Smooth muscle cell (in vitro differentiated cells): ENCODE data around the gene SFXN3. TPM values are rescaled to one million over a fixed set of nuclear protein-coding genes. Genes with fewer than 3 reads are reported as not detected.

Experiments used
- DNase-seq: peaks from one replicate; lab custom pipeline; 2025; ENCODE audit not compliant: unreplicated experiment; lab: John Stamatoyannopoulos, UW
- H2AFZ ChIP-seq: fragments of 200-600 bp; sonication (generic); 2 replicates; pipeline ENCODE4 v1.6.0; 2016; ENCODE audit warnings: antibody characterized with exemption, low read depth, mild to moderate bottlenecking
- H3F3A ChIP-seq: fragments of 200-600 bp; sonication (generic); 2 replicates; pipeline ENCODE4 v1.6.0; 2017; ENCODE audit warnings: antibody characterized with exemption, low read depth
- H3K27ac ChIP-seq: fragments of 200-600 bp; sonication (generic); 2 replicates; pipeline ENCODE4 v1.5.1; 2016; ENCODE audit warnings: low read depth, mild to moderate bottlenecking
- H3K27me3 ChIP-seq: fragments of 200-600 bp; sonication (generic); 2 replicates; pipeline ENCODE4 v1.6.1; 2016; ENCODE audit warnings: low read depth, mild to moderate bottlenecking
- H3K36me3 ChIP-seq: fragments of 200-600 bp; sonication (generic); 2 replicates; pipeline ENCODE4 v1.5.1; 2016; ENCODE audit warnings: low read depth
- H3K4me1 ChIP-seq: fragments of 200-600 bp; sonication (generic); 2 replicates; pipeline ENCODE4 v1.5.1; 2016; ENCODE audit warnings: low read depth
- H3K4me2 ChIP-seq: fragments of 200-600 bp; sonication (generic); 2 replicates; pipeline ENCODE4 v1.6.0; 2016; ENCODE audit warnings: mild to moderate bottlenecking
- H3K4me3 ChIP-seq: fragments of 200-600 bp; sonication (generic); 2 replicates; pipeline ENCODE4 v1.5.1; 2016; ENCODE audit warnings: mild to moderate bottlenecking
- H3K79me2 ChIP-seq: fragments of 200-600 bp; sonication (generic); 2 replicates; pipeline ENCODE4 v1.6.0; 2016; ENCODE audit warnings: low read depth, mild to moderate bottlenecking
- H3K9ac ChIP-seq: fragments of 200-600 bp; sonication (generic); 2 replicates; pipeline ENCODE4 v1.6.0; 2016; ENCODE audit warnings: low read depth
- H3K9me3 ChIP-seq: fragments of 200-600 bp; sonication (generic); replicated peaks from 2 replicates; pipeline ENCODE4 v1.5.1; 2016; ENCODE audit warnings: low read depth
- H4K20me1 ChIP-seq: fragments of 200-600 bp; sonication (generic); 2 replicates; pipeline ENCODE4 v1.6.0; 2016; ENCODE audit warnings: low read depth
- CTCF ChIP-seq: fragments of 200-600 bp; sonication (generic); IDR thresholded peaks from 2 replicates; pipeline ENCODE4 v1.5.1; 2017; ENCODE audit warnings: borderline replicate concordance, mild to moderate bottlenecking, antibody characterized with exemption; ENCODE audit not compliant: insufficient read depth, poor library complexity, severe bottlenecking
- WGBS: methylation state at CpG from one replicate; pipeline ENCODE4 v1.1.7; 2016; ENCODE audit warnings: low lambda C conversion rate; 5-methylcytosine and 5-hydroxymethylcytosine counted together
- polyA plus RNA-seq: library from polyadenylated mRNA; unstranded; fragments of >200 nt; fragmentation: Nextera tagmentation; extraction: Ambion mirVana; gene quantifications from 2 replicates; pipeline ENCODE4 v1.2.1, GENCODE V29; 2016
- total RNA-seq: library from RNA; depleted of rRNA; stranded (reverse); fragments of >200 nt; gene quantifications from 2 replicates; pipeline ENCODE4 v1.2.3, GENCODE V29; 2014

Gene SFXN3
- total and polyA plus RNA-seq, 2 experiments from 2014 or later, result 79.1 to 92.1 TPM

GRCh38 chr10:101014966-101015581 lies 16.0 kb upstream of the SFXN3 start:
- Histone ChIP-seq H3K4me2 (no peak overlapping the region), H3K27ac (no peak overlapping the region), H3K9me3 (no peaks in the 10 kb centered on the region), H3K9ac (no peak overlapping the region), H2AFZ (no peak overlapping the region), H4K20me1 (no peaks in the 10 kb centered on the region), H3K79me2 (no peaks in the 10 kb centered on the region), H3K4me1 (no peaks in the 10 kb centered on the region), H3K36me3 (no peaks in the 10 kb centered on the region), H3K27me3 (peaks cover 26% of the 10 kb centered on the region), H3K4me3 (no peak overlapping the region), H3F3A (no peaks in the 10 kb centered on the region)
- no peak for DNase-seq
- TF ChIP-seq CTCF, result no peak
- 44% methylated on average over 7 of the region's 7 CpGs for WGBS

- H3F3A ChIP-seq, result no peaks in the 10 kb centered on the region
- H3K27me3 ChIP-seq, result peaks cover 26% of the 10 kb centered on the region
- no peaks in the 10 kb centered on the region for H3K79me2 ChIP-seq
- H3K36me3 ChIP-seq, result no peaks in the 10 kb centered on the region
- WGBS, result 86% methylated on average over 8 of the region's 8 CpGs
- no peak overlapping the region for H2AFZ ChIP-seq
- H3K9me3 ChIP-seq, result no peaks in the 10 kb centered on the region
- H3K9ac ChIP-seq, result no peak overlapping the region
- no peaks in the 10 kb centered on the region for H4K20me1 ChIP-seq
- no peak for DNase-seq
- no peak for TF ChIP-seq CTCF
- no peak overlapping the region for H3K27ac ChIP-seq
- H3K4me3 ChIP-seq, result no peak overlapping the region
- no peak overlapping the region for H3K4me2 ChIP-seq
- no peaks in the 10 kb centered on the region for H3K4me1 ChIP-seq
Observed at GRCh38 chr10:101015582-101015973, 15.5 kb upstream of the SFXN3 start.

- Histone ChIP-seq H3K27ac (no peak overlapping the region), H3K4me2 (no peak overlapping the region), H3K79me2 (no peaks in the 10 kb centered on the region), H3K9ac (no peak overlapping the region), H3F3A (no peaks in the 10 kb centered on the region), H2AFZ (no peak overlapping the region), H3K4me3 (no peak overlapping the region), H4K20me1 (no peaks in the 10 kb centered on the region), H3K9me3 (no peaks in the 10 kb centered on the region), H3K36me3 (no peaks in the 10 kb centered on the region), H3K27me3 (peaks cover 26% of the 10 kb centered on the region), H3K4me1 (no peaks in the 10 kb centered on the region)
- DNase-seq, result no peak
- WGBS, result 74% methylated on average over 5 of the region's 5 CpGs
- no peak for TF ChIP-seq CTCF
Observed at GRCh38 chr10:101016814-101017213, 14.2 kb upstream of the SFXN3 start.

- no peaks in the 10 kb centered on the region for H3K36me3 ChIP-seq
- no peak for TF ChIP-seq CTCF
- no peaks in the 10 kb centered on the region for H3K9me3 ChIP-seq
- H4K20me1 ChIP-seq, result no peaks in the 10 kb centered on the region
- no peak overlapping the region for H2AFZ ChIP-seq
- peaks cover 26% of the 10 kb centered on the region for H3K27me3 ChIP-seq
- no peak for DNase-seq
- H3K79me2 ChIP-seq, result no peaks in the 10 kb centered on the region
- no peaks in the 10 kb centered on the region for H3K4me1 ChIP-seq
- H3K4me2 ChIP-seq, result no peak overlapping the region
- 37% methylated on average over 20 of the region's 20 CpGs for WGBS
- no peak overlapping the region for H3K27ac ChIP-seq
- no peaks in the 10 kb centered on the region for H3F3A ChIP-seq
- H3K9ac ChIP-seq, result no peak overlapping the region
- H3K4me3 ChIP-seq, result no peak overlapping the region
Observed at GRCh38 chr10:101018118-101018599, 12.9 kb upstream of the SFXN3 start.
